ENCODE results near the gene CTF1. TPM values are rescaled to one million over a fixed set of nuclear protein-coding genes. Genes with fewer than 3 reads are reported as not detected.

CTF1 gene, protein sequence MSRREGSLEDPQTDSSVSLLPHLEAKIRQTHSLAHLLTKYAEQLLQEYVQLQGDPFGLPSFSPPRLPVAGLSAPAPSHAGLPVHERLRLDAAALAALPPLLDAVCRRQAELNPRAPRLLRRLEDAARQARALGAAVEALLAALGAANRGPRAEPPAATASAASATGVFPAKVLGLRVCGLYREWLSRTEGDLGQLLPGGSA
- 1 to 10 TPM; 2.2 to 5.9 (median 3.1) TPM for total RNA-seq

DNA sequence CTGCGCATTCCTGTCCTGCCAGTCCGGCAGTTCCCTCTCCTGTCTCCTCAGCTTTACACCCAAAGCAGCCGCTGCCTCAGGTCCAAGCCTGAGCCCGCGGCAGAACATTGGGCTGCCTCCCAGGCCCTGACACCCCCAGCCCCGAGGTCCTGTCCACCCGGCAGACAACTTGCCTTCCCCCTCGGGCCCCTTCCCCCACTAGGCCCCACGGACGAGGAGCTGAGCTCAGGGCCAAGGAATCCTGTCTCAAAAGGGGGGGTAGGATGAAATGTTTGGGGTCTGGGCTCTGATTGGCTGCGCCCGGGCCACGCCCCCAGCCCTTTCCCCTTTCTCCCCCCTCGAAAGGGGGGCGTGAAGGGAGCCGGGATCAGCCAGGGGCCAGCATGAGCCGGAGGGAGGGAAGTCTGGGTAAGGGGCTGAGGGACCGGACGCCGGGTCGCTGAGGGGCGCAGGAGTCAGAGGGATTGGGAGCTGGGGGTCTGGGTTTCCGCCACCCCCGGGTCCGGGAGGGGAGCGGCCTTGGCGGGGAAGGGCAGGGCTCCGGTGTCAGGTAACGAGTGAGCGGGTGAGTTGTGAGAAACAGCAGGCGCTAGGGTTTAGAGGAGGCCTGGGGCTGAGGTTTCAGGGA lies at the start of gene CTF1:
Gene CTF1 (plus strand): TSS at position 354 of the 628 bp plus-strand sequence. CDS start 30 bp downstream, at position 384.
- 5 to 14% methylated on average over 30 to 31 of the region's 31 CpGs for WGBS, 2 donors
- peak; percentile 65 to 76 for DNase-seq (ENCODE audit: low spot score in 2 of 2)

DNA sequence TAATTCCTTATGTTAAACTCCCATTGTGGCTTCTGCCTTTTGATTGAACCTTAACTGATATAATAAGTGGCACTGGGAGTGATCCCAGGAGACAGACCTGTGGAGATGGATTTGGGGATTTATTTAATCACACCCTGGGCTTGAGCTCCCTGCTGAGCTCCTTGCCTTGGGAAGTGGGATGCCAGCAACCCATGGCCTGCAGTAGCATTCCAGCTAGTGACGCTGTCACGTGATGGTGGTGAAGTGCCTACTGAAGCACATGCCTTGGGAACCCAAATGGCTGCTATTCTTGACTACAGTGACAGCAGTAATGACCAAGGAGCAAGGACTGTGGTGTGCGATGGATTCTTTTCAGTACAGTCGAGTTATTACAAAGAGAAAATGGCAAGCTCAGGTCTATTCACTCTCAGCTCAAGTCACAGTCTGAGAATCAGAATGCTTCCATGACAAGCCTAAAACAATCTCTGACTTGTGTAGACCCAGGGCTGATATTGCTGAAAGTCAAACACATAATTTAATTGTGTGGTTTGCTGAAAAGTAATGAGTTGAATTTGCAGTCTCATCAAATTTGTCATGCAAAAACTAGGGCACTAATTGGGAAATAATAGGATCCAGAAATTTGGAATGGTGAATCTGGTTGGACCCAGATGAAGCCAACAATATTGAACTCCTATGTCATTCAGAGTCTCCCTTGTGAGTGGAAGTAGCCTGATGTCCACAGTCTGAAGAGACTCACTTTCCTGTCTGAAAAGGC lies 49.6 kb upstream of the CTF1 start:
- H3K27ac ChIP-seq: no peak overlapping the region
- no peak for DNase-seq (ENCODE audit: low spot score in 2 of 2)
- no peak overlapping the region for H3K4me3 ChIP-seq
- peaks cover 0 to 16% (median 7%) of the 10 kb centered on the region in 4 donors for H3K4me1 ChIP-seq
- H3K36me3 ChIP-seq: peaks cover 0 to 8% (median 0%) of the 10 kb centered on the region in 3 donors
- H3K27me3 ChIP-seq: no peaks in the 10 kb centered on the region
- WGBS, 2 donors: 80 to 85% methylated on average over 4 of the region's 4 CpGs
- H3K9me3 ChIP-seq: no peaks in the 10 kb centered on the region
- TF ChIP-seq, protein P1, sequence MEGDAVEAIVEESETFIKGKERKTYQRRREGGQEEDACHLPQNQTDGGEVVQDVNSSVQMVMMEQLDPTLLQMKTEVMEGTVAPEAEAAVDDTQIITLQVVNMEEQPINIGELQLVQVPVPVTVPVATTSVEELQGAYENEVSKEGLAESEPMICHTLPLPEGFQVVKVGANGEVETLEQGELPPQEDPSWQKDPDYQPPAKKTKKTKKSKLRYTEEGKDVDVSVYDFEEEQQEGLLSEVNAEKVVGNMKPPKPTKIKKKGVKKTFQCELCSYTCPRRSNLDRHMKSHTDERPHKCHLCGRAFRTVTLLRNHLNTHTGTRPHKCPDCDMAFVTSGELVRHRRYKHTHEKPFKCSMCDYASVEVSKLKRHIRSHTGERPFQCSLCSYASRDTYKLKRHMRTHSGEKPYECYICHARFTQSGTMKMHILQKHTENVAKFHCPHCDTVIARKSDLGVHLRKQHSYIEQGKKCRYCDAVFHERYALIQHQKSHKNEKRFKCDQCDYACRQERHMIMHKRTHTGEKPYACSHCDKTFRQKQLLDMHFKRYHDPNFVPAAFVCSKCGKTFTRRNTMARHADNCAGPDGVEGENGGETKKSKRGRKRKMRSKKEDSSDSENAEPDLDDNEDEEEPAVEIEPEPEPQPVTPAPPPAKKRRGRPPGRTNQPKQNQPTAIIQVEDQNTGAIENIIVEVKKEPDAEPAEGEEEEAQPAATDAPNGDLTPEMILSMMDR (IDR thresholded peaks at IDR 0.05): no peak
- TF ChIP-seq POLR2A (IDR thresholded peaks at IDR 0.05): no peak
- TF ChIP-seq EP300 (IDR thresholded peaks at IDR 0.05): no peak

More for the DNA sequence above, at the start of gene CTF1:
- peak within 1 kb of the TSS; percentile 49 to 79 (median 64) for H3K4me3 ChIP-seq
- no peaks in the 10 kb centered on the region for H3K27me3 ChIP-seq
- peaks cover 0 to 58% (median 36%) of the 10 kb centered on the region in 4 donors for H3K4me1 ChIP-seq
- H3K9me3 ChIP-seq: no peaks in the 10 kb centered on the region
- peak within 1 kb of the TSS; percentile 93 to 100 (median 100) for H3K27ac ChIP-seq
- peaks cover 0 to 8% (median 0%) of the 10 kb centered on the region in 3 donors for H3K36me3 ChIP-seq
- TF ChIP-seq, protein P1 (IDR thresholded peaks at IDR 0.05): peak in 1 of 5 experiments; percentile 7
- TF ChIP-seq POLR2A (IDR thresholded peaks at IDR 0.05) (peak; percentile 4 to 56), EP300 (IDR thresholded peaks at IDR 0.05) (peak; percentile 75 to 84)

DNA sequence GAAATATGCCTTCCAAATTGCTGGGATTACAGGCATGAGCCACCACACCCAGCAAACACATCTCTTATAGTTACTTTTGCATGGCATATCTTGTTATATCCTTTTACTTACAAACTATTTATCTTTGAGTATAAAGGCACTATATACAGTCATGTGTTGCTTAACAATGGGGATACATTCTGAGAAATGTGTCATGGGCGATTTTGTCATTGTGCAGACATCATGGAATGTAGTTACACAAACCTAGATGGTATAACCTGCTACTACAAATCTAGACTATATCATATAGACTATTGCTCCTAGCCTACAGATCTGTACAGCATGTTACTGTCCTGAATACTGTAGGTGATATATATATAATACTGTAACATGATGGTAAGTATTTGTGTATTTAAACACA lies 46.2 kb upstream of the CTF1 start:
- H3K9me3 ChIP-seq: no peaks in the 10 kb centered on the region
- H3K4me1 ChIP-seq: peaks cover 0 to 6% (median 4%) of the 10 kb centered on the region in 4 donors
- H3K36me3 ChIP-seq: peaks cover 0 to 28% (median 0%) of the 10 kb centered on the region in 3 donors
- H3K4me3 ChIP-seq: no peak overlapping the region
- DNase-seq (ENCODE audit: low spot score in 2 of 2): no peak
- no peaks in the 10 kb centered on the region for H3K27me3 ChIP-seq
- H3K27ac ChIP-seq: no peak overlapping the region
- 56 to 65% methylated on average over 1 of the region's 1 CpG for WGBS, 2 donors
- no peak for TF ChIP-seq POLR2A (IDR thresholded peaks at IDR 0.05)
- TF ChIP-seq, protein P1 (IDR thresholded peaks at IDR 0.05): no peak

DNA sequence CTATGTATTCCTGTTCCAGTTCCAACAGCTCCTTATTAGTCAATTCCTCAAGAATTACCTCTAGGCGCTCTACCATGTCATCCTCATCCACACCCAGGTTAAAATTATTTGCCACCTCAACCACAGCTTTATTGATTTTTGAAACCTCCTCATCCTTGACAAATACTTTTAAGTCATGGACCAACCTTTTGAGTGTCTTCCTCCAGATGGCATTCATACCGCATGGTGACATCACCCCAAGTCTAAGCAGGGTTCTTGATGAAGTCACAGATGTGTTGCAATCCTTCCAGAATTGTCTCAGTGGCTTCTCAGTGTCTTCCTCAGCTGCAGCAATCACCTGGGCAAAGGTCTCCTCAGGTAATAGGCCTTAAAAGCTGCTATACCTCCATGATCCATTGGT lies 42.7 kb upstream of the CTF1 start:
- Histone ChIP-seq H3K36me3 (peaks cover 0 to 33% (median 0%) of the 10 kb centered on the region in 3 donors), H3K27me3 (no peaks in the 10 kb centered on the region), H3K9me3 (no peaks in the 10 kb centered on the region), H3K27ac (no peak overlapping the region), H3K4me3 (no peak overlapping the region), H3K4me1 (no peaks in the 10 kb centered on the region)
- TF ChIP-seq, protein P1 (IDR thresholded peaks at IDR 0.05): no peak
- TF ChIP-seq POLR2A (IDR thresholded peaks at IDR 0.05) (no peak), EP300 (IDR thresholded peaks at IDR 0.05) (no peak)
- WGBS, 2 donors: 96 to 100% methylated on average over 2 of the region's 2 CpGs
- DNase-seq (ENCODE audit: low spot score in 2 of 2): no peak

Measured in tibial nerve (tissue), 4 donors.